ENCODE results near the gene SPR.

SPR gene

DNA sequence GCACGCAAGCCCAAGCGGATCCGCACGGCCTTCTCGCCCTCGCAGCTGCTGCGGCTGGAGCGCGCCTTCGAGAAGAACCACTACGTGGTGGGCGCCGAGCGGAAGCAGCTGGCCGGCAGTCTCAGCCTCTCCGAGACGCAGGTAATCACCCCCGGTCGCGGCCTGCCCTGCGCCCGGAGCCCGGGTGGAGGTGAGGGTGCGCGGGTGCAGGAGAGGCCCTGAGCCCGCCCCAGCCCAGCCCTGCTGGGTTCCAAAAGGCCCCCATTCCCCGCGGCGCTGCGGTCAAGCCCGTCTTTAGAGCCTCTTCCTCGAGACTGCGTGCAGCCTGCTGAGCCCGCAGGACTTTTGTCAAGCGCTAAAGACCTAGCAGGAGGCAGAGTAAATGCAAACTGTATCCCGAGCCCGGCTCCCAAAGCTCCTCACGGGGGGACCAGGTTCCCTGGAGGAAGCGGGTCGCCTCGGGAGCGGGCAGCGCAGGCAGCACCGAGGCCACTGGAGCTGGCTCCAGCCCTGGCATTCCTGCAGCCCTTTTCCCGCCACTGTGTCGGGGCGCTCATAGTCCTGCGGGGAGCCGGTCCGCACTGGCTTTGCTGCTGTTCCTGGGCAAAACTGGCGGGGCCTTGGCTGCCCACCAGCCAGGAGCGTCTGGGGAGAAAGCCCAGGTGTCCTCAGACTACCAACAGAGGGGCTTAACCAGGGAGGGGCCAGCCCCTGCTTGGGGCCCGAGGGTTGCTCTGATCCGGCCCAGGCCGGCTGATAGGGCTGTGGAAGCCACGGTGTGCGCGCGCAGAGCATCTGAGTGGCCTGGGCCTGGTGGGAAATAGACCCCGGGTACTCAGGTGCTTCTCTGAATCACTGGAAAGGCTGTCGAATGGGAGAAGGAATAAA is 37.4 kb downstream of the SPR start (continued):
- TF ChIP-seq, protein P1, sequence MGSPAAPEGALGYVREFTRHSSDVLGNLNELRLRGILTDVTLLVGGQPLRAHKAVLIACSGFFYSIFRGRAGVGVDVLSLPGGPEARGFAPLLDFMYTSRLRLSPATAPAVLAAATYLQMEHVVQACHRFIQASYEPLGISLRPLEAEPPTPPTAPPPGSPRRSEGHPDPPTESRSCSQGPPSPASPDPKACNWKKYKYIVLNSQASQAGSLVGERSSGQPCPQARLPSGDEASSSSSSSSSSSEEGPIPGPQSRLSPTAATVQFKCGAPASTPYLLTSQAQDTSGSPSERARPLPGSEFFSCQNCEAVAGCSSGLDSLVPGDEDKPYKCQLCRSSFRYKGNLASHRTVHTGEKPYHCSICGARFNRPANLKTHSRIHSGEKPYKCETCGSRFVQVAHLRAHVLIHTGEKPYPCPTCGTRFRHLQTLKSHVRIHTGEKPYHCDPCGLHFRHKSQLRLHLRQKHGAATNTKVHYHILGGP (tag by site-specific recombination; IDR thresholded peaks at IDR 0.05), result no peak
- TF ChIP-seq ZNF138 (tag by site-specific recombination; IDR thresholded peaks at IDR 0.05; ENCODE audit: borderline replicate concordance), result no peak
- TF ChIP-seq, protein P2, sequence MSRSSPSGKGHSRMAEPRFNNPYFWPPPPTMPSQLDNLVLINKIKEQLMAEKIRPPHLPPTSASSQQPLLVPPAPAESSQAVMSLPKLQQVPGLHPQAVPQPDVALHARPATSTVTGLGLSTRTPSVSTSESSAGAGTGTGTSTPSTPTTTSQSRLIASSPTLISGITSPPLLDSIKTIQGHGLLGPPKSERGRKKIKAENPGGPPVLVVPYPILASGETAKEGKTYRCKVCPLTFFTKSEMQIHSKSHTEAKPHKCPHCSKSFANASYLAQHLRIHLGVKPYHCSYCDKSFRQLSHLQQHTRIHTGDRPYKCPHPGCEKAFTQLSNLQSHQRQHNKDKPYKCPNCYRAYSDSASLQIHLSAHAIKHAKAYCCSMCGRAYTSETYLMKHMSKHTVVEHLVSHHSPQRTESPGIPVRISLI (tag by site-specific recombination; IDR thresholded peaks at IDR 0.05), result no peak
- no peak for TF ChIP-seq ZNF677 (tag by site-specific recombination; IDR thresholded peaks at IDR 0.05)
- no peak for TF ChIP-seq ZNF48 (tag by site-specific recombination; IDR thresholded peaks at IDR 0.05)
- TF ChIP-seq BCL11B (tag by site-specific recombination; IDR thresholded peaks at IDR 0.05; ENCODE audit: low read depth), result no peak
- TF ChIP-seq, protein P3, sequence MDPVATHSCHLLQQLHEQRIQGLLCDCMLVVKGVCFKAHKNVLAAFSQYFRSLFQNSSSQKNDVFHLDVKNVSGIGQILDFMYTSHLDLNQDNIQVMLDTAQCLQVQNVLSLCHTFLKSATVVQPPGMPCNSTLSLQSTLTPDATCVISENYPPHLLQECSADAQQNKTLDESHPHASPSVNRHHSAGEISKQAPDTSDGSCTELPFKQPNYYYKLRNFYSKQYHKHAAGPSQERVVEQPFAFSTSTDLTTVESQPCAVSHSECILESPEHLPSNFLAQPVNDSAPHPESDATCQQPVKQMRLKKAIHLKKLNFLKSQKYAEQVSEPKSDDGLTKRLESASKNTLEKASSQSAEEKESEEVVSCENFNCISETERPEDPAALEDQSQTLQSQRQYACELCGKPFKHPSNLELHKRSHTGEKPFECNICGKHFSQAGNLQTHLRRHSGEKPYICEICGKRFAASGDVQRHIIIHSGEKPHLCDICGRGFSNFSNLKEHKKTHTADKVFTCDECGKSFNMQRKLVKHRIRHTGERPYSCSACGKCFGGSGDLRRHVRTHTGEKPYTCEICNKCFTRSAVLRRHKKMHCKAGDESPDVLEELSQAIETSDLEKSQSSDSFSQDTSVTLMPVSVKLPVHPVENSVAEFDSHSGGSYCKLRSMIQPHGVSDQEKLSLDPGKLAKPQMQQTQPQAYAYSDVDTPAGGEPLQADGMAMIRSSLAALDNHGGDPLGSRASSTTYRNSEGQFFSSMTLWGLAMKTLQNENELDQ (tag by site-specific recombination; IDR thresholded peaks at IDR 0.05; ENCODE audit: low read depth), result no peak
- TF ChIP-seq, protein P4, sequence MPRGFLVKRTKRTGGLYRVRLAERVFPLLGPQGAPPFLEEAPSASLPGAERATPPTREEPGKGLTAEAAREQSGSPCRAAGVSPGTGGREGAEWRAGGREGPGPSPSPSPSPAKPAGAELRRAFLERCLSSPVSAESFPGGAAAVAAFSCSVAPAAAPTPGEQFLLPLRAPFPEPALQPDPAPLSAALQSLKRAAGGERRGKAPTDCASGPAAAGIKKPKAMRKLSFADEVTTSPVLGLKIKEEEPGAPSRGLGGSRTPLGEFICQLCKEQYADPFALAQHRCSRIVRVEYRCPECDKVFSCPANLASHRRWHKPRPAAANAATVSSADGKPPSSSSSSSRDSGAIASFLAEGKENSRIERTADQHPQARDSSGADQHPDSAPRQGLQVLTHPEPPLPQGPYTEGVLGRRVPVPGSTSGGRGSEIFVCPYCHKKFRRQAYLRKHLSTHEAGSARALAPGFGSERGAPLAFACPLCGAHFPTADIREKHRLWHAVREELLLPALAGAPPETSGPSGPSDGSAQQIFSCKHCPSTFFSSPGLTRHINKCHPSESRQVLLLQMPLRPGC (tag by site-specific recombination; IDR thresholded peaks at IDR 0.05), result no peak
- TF ChIP-seq, protein P5, sequence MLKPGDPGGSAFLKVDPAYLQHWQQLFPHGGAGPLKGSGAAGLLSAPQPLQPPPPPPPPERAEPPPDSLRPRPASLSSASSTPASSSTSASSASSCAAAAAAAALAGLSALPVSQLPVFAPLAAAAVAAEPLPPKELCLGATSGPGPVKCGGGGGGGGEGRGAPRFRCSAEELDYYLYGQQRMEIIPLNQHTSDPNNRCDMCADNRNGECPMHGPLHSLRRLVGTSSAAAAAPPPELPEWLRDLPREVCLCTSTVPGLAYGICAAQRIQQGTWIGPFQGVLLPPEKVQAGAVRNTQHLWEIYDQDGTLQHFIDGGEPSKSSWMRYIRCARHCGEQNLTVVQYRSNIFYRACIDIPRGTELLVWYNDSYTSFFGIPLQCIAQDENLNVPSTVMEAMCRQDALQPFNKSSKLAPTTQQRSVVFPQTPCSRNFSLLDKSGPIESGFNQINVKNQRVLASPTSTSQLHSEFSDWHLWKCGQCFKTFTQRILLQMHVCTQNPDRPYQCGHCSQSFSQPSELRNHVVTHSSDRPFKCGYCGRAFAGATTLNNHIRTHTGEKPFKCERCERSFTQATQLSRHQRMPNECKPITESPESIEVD (tag by site-specific recombination; IDR thresholded peaks at IDR 0.05), result no peak
- TF ChIP-seq ZNF837 (tag by site-specific recombination; IDR thresholded peaks at IDR 0.05), result no peak

DNA sequence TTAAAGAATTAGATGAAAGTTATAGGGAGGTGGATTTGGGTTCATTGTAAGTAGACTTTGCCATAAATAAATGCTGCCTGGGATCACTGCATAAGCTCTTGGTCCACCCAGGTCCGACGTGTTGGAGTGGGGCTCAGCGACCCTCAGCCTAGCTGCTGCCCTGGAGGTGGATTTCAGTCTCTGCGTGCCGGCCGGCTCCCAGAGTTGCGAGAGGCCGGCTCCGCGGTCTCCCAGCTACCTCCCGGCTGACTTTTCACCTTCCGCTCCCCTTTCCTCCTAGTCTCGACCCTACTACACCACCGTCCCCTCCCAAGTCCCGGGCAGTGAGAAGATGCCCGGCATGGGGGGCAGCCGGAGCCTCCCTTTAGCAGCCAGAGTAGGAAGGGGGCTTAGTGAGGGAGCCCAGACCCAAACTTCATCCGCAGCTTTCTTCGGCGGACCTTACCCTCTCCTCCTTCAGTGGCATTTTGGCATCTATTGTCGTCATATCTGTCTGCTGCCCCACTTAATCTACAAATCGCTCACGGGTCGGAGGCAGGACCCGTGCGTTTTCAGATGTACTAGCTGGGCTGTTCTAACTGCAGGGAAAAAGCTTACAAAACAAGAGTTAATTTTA is 38.2 kb downstream of the SPR start:
- ChIA-PET POLR2A (no interaction called here), CTCF (interaction anchor here (0.6 to 3.8 kb wide), 7 partner anchors 10 to 1023 kb away, joined by 3 to 17 read pairs (median 4); no protein-coding TSS in a partner anchor)
- no peak for TF ChIP-seq ZNF37A (tag by site-specific recombination; IDR thresholded peaks at IDR 0.05)
- TF ChIP-seq ZNF664 (tag by site-specific recombination; IDR thresholded peaks at IDR 0.05), result no peak
- TF ChIP-seq ZNF658 (tag by site-specific recombination; IDR thresholded peaks at IDR 0.05), result no peak
- no peak for TF ChIP-seq ZNF211 (tag by site-specific recombination; IDR thresholded peaks at IDR 0.05; ENCODE audit: low read depth)
- no peak for TF ChIP-seq ZNF202 (tag by site-specific recombination; IDR thresholded peaks at IDR 0.05; ENCODE audit: borderline replicate concordance)
- TF ChIP-seq KLF8 (tag by site-specific recombination; IDR thresholded peaks at IDR 0.05), result no peak
- TF ChIP-seq ZNF248 (tag by site-specific recombination; IDR thresholded peaks at IDR 0.05), result no peak
- no peak for TF ChIP-seq ZNF629 (tag by site-specific recombination; IDR thresholded peaks at IDR 0.05)
- TF ChIP-seq ZNF768 (tag by site-specific recombination; IDR thresholded peaks at IDR 0.05), result no peak
- no peak for TF ChIP-seq ZNF544 (tag by site-specific recombination; IDR thresholded peaks at IDR 0.05)
- no peak for TF ChIP-seq MZF1 (tag by site-specific recombination; IDR thresholded peaks at IDR 0.05; ENCODE audit: borderline replicate concordance)
- no peak for TF ChIP-seq ZNF791 (tag by site-specific recombination; IDR thresholded peaks at IDR 0.05)
- no peak for TF ChIP-seq ZNF514 (tag by site-specific recombination; IDR thresholded peaks at IDR 0.05)
- no peaks in the 10 kb centered on the region for H3K4me1 ChIP-seq (ENCODE audit: control insufficient read depth, insufficient read depth, low read length)
- no peaks in the 10 kb centered on the region for H3K36me3 ChIP-seq (ENCODE audit: control insufficient read depth in 2 of 2, insufficient read depth in 1 of 2, low read length in 2 of 2)
- H3K4me3 ChIP-seq (ENCODE audit: low read depth, low read length), result no peak overlapping the region
- H3K9me3 ChIP-seq (ENCODE audit: control insufficient read depth, insufficient read depth, low read depth, low read length), result no peaks in the 10 kb centered on the region
- H3K27ac ChIP-seq (ENCODE audit: extremely low read depth, low read depth, low read length), result no peak overlapping the region

Data from HEK293 (cell line).